GM18508 (cell line): ENCODE data around the gene HUWE1.

Experiments used
- ATAC-seq: cut with Tn5 transposase; IDR thresholded peaks from one replicate; pipeline ENCODE4 v1.9.1; 2021; ENCODE audit warnings: moderate number of reproducible peaks; ENCODE audit not compliant: insufficient read depth, unreplicated experiment

Gene HUWE1

GRCh38 chrX:53685711-53686110, 808 bp downstream of the HUWE1 start:
- ATAC-seq: no peak

GRCh38 chrX:53684415-53685192, 1.9 kb downstream of the HUWE1 start:
- no peak for ATAC-seq

DNA sequence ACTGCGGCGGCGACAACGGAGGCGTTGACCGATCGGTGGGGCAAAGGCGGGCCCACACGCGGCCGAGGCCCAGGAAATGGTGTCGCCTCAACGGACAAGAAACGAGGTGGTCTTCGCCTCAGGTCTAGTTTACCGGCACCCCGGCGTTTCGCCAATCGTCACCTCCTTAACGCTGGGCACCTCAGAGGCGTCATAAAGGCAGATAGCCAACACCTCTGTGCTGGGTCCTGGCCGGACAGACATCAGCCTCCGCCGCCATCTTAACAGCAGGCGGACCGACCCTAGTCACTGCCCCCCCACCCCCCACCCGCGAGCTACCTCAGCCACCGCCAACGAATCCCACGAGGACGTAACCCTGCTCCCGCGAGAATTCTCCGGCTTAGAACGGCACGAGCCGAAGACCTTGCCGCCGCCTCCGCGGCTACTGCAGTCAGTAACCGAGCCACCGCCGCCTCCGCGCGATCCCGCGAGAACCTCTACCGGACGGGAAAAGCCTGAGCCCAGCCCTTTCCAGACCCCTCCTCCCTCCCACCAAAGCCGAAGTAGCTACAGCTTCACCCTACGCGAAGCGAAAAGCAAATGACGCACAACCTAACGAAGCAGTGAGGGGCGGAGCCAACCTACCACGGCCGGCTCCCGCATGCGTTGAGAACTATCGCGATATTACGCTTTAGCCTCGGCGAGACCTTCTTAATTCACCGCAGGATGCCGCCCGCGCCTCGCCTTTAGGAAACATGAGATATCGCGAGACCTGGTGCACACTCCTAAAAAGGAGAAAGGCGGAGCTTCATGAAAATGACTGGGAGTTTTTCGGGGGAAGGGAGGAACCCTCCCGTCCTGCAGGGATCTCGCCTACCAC, 2.7 kb downstream of the HUWE1 start:
- ATAC-seq: peak; percentile 64

GRCh38 chrX:53682885-53683555, 3.5 kb downstream of the HUWE1 start:
- no peak for ATAC-seq

DNA sequence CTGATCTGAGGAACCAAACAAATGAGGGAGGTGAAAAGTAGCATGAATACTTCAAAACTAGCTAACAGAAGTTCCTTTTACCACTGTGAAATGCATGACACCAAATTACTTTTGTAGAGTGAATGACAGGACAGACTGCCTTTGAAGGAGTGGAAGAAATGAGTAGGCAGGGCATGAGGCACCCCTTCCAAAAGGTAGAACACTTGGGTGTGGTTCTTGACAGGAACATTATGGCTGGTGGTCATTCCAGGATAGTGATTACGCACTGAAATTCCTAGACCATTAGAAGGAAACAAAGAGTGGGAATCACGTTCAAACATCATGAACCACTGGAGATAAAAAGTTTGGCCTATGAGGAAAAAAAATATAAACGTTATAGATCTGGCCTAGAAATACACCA, 4.9 kb downstream of the HUWE1 start:
- ATAC-seq: no peak

DNA sequence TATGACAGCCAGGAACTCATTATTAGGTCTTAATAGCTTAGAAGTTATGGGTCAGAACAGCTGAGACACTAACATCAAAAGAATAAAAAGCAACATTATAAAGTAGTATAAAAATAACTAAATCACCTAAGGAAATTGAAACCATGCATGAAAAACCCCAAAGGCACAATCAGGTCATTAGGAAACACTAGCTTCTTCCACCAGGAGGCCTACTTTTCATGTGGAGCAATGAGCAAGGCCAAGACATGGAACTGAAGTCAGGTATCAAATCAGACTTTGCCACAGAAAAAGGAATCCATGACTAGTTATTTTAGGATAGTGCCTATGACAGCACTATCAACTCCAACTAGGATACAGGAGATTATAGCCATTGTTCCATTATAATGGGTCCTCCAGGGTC, 7.9 kb downstream of the HUWE1 start:
- ATAC-seq: no peak

DNA sequence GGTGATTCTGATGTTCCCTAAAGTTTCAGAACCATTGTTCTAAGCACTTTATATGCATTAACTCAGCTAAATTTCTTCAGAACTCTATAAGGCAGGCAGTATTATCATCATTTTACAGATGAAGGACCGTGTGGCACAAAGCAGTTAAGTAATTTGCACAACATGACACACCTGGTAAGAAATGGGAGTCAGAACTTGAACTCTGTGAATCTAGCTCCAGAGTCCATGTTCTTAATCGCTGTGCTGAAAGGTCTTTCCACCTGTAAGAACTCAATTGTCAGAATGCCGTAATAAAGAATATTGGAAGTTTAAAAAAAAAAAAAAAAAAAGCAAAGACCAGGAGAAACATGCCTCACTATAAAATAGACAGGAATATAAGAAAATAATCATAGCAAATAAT, 9.2 kb downstream of the HUWE1 start:
- no peak for ATAC-seq

GRCh38 chrX:53674581-53674980, 11.9 kb downstream of the HUWE1 start:
- no peak for ATAC-seq

- no peak for ATAC-seq
These were observed 17.3 kb downstream of the HUWE1 start for GRCh38 chrX:53669258-53669657.

DNA sequence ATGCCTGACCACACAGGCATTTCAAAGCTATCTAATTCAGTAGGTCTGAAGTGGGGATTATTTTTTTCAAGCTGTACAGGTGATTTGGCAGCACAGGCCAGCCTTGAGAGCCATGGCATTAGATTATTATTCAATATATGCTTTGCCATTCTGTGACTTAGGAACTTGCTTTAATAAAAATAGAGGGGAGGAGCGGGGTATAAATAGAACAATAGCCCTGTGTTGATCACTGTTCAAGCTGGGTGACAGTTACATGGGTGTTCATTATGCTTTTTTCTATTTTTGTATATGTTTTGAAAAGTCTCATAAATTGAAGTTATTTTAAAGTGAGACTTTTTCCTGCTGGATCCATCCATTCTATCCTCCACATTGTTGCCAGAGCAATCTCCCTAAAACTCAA, 20.3 kb downstream of the HUWE1 start:
- no peak for ATAC-seq

- ATAC-seq: no peak
These were observed 26.5 kb downstream of the HUWE1 start for GRCh38 chrX:53660004-53660403.

DNA sequence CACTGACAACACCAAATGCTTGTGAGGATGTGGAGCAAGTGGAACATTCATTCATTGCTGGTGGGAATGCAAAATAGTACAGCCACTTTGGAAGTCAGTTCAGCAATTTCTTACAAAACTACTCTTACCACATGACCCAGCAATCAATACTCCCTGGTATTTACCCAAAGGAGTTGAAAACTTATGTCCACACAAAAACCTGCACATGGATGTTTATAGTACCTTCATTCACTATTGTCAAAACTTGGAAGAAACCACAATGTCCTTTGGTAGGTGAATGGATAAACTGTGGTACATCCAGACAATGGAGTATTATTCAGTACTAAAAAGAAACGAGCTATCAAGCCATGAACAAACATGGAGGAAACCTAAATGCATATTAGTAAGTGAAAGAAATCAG, 27.5 kb downstream of the HUWE1 start:
- no peak for ATAC-seq

DNA sequence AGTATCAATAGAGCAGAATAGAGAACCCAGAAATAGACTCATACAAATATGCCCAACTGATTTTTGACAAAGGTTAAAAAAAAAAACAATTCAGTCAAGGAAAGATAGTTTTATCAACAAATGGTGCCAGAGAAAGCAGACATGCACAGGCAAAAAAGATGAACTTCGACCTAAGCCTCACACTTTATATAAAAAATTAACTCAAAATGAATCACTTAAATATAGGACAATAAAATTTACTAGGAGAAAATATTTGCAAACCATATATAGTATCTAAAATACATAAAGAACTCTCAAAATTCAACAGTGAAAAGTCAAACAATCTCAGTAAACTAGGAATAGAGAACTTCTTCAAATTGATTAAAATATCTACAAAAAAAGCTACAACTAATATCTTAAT, 29.7 kb downstream of the HUWE1 start:
- ATAC-seq: no peak

DNA sequence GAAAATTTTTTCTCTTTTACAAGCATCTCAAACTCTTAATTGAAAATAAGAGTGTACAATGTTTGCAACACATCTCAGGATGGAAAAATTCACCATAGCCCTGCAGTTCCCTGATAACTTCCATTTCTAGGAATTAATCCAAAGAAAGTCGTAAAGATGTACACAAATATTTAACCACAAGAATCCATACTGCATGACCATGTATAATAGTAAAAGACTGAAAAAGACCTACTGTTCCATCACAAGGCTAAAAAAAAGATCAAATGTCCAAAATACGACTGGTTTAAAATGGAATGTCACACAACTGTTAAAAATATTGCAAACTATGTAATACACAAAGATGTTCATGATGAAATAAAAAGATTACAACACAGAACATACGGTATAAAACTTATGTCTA, 32.1 kb downstream of the HUWE1 start:
- ATAC-seq: no peak

GRCh38 chrX:53644751-53645150, 41.8 kb downstream of the HUWE1 start:
- ATAC-seq: no peak

GRCh38 chrX:53642337-53642736, 44.2 kb downstream of the HUWE1 start:
- no peak for ATAC-seq

- ATAC-seq: no peak
These were observed 47.3 kb downstream of the HUWE1 start for GRCh38 chrX:53639257-53639656.

DNA sequence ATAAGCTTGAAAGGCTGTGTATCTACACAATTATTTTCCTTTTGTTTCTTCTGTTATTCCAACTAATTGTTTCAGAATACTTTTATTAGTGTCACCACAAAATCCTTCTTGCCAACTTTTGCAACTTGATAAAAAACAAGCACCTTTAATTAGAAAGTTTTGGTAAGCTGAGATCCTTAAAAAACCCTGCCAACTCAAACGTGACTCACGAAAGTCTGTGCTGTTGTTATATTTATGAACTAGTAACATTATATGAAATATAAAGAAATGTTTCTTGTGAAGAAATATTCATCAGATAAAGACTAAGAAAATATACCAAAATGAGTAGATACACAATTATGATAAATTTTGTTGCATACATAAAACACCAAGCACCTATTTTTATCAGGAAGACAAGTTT, 49.0 kb downstream of the HUWE1 start:
- ATAC-seq: no peak

DNA sequence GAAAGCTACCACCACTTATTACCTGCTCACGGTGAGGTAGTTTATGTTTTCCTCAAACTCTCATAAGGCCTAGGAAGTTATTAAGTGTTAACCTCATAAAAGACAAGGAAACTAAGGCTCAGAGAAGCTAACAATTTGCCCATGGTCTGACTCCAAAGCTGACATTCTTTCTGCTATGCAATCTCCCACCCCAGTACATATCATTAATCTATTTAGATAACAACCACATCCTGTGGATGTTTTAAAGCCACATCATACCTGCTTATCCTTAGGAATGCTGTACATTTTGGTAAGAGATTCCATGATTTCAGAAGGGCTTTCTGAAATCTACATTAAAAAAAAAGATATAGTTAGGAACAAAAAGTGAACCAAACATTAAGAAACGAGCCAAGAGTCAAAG, 55.4 kb downstream of the HUWE1 start:
- ATAC-seq: no peak

DNA sequence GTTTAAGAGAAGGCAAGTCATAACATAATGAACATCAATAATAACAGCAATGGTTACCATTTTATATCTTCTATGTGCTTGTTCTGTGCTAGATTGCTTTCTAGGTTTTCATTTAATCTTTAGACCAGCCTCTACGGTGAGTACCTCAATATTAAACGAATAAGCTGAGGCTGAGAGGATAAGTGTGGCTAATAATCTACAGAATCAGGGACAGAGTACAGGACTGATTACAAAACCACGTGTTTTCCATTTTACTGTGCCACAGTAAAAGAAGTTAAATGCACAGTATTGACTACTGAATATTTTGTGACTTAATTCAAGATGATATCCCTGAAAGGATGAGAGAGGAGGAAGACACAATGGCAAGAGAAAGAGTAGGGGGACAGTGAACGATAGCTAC, 56.3 kb downstream of the HUWE1 start:
- no peak for ATAC-seq

GRCh38 chrX:53622431-53622830, 64.1 kb downstream of the HUWE1 start:
- ATAC-seq: no peak
